Gastrocnemius medialis (tissue), 4 donors: ENCODE measurements around the gene GRIA1. TPM values are rescaled to one million over a fixed set of nuclear protein-coding genes. Genes with fewer than 3 reads are reported as not detected.

Experiments used
- ATAC-seq, 2 donors: fragments of 150-250 bp; one replicate each; pipeline ENCODE4 v1.9.1; 2016
- DNase-seq, 2 donors: peaks; one replicate each; pipeline ENCODE4 v3.0.0-alpha.2; 2019
- H3K27ac ChIP-seq, 4 donors: fragments of 200-600 bp; sonication (generic); 1 replicate in 1 of 4; 2 replicates in 3 of 4; pipeline ENCODE4 v1.5.1; 2016 to 2018; ENCODE audit warnings: mild to moderate bottlenecking in 2 of 4, moderate library complexity in 1 of 4
- H3K27me3 ChIP-seq, 3 donors: fragments of 200-600 bp; sonication (generic) in 2 of 3; 1 replicate in 1 of 3; 2 replicates in 2 of 3; pipeline versions ENCODE4 v1.5.1 to v1.6.0; 2016 to 2019; ENCODE audit warnings: mild to moderate bottlenecking in 1 of 3, moderate library complexity in 1 of 3
- H3K36me3 ChIP-seq, 2 donors: fragments of 200-600 bp; sonication (generic) in 1 of 2; one replicate each; pipeline ENCODE4 v1.5.1; 2017 to 2018
- H3K4me1 ChIP-seq, 2 donors: fragments of 200-600 bp; sonication (generic) in 1 of 2; one replicate each; pipeline ENCODE4 v1.5.1; 2016 to 2017; ENCODE audit warnings: mild to moderate bottlenecking in 2 of 2
- H3K4me3 ChIP-seq, 4 donors: fragments of 200-600 bp; sonication (generic) in 3 of 4; 1 replicate in 1 of 4; 2 replicates in 3 of 4; pipeline ENCODE4 v1.5.1; 2016 to 2019; ENCODE audit warnings: mild to moderate bottlenecking in 2 of 4
- H3K9me3 ChIP-seq, 3 donors: fragments of 200-600 bp; sonication (generic) in 2 of 3; 1 replicate in 1 of 3; 2 replicates in 2 of 3; pipeline ENCODE4 v1.5.1; 2016 to 2019
- CTCF ChIP-seq, 5 experiments: fragments of 450-650 bp in 3 of 5; fragments of 200-600 bp in 2 of 5; sonication (generic) in 2 of 5; IDR thresholded peaks in 4 of 5; conservative IDR thresholded peaks in 1 of 5; 1 replicate in 4 of 5; 2 replicates in 1 of 5; pipeline ENCODE4 v1.5.1; 2016 to 2019; ENCODE audit warnings: antibody characterized with exemption in 5 of 5, mild to moderate bottlenecking in 3 of 5, moderate library complexity in 3 of 5
- POLR2A ChIP-seq, 2 donors: fragments of 450-650 bp; IDR thresholded peaks; one replicate each; pipeline ENCODE4 v1.6.1; 2017; ENCODE audit warnings: antibody characterized with exemption in 2 of 2, mild to moderate bottlenecking in 2 of 2, moderate library complexity in 2 of 2
- in situ Hi-C, 4 donors: fragments of 200-750 bp; cut with MboI; loops; one replicate each; pipeline versions ENCODE4 v1.15.0 to v1.8.0; 2017; ENCODE audit warnings: low sequenced_read_pairs in 4 of 4
- intact Hi-C: fragments of 100-400 bp; cut with DNase I; formaldehyde crosslinking; loops from one replicate; pipeline ENCODE4 v1.15.1; 2023; ENCODE audit warnings: low total_unique reads
- total RNA-seq, 4 donors: library from RNA; depleted of rRNA; stranded (reverse); fragments of >200 nt; gene quantifications; one replicate each; pipeline versions ENCODE4 v1.1.0 to v1.2.3, GENCODE V29; 2016

The GRIA1 gene
- total RNA-seq, 4 donors from 2014 or later, result 0.18 to 0.46 TPM; not detected in 2

- intact Hi-C loops (no loop called here), in situ Hi-C loops (no loop called here)
- Histone ChIP-seq H3K4me1 (no peaks in the 10 kb centered on the region), H3K27ac (no peak overlapping the region), H3K36me3 (no peaks in the 10 kb centered on the region), H3K4me3 (no peak overlapping the region), H3K27me3 (no peaks in the 10 kb centered on the region), H3K9me3 (no peaks in the 10 kb centered on the region)
- DNase-seq (no peak), ATAC-seq (no peak)
- TF ChIP-seq CTCF (IDR thresholded peaks at IDR 0.05 in 4 of 5, conservative IDR thresholded peaks at IDR 0.05 in 1 of 5), result no peak
- TF ChIP-seq POLR2A (IDR thresholded peaks at IDR 0.05), result no peak
Measured at GRCh38 chr5:153559926-153560325, 69.5 kb downstream of the GRIA1 start.

- in situ Hi-C loops (no loop called here), intact Hi-C loops (no loop called here)
- Histone ChIP-seq H3K27me3 (no peaks in the 10 kb centered on the region), H3K27ac (no peak overlapping the region), H3K4me3 (no peak overlapping the region), H3K4me1 (no peaks in the 10 kb centered on the region), H3K36me3 (no peaks in the 10 kb centered on the region), H3K9me3 (no peaks in the 10 kb centered on the region)
- DNase-seq (no peak), ATAC-seq (no peak)
- TF ChIP-seq POLR2A (IDR thresholded peaks at IDR 0.05), result no peak
- no peak for TF ChIP-seq CTCF (IDR thresholded peaks at IDR 0.05 in 4 of 5, conservative IDR thresholded peaks at IDR 0.05 in 1 of 5)
Measured at GRCh38 chr5:153562189-153562588, 71.7 kb downstream of the GRIA1 start.

GRCh38 chr5:153565822-153566221, 75.4 kb downstream of the GRIA1 start:
- H3K4me1 ChIP-seq, result no peaks in the 10 kb centered on the region
- H3K27ac ChIP-seq, result no peak overlapping the region
- H3K4me3 ChIP-seq, result no peak overlapping the region
- TF ChIP-seq CTCF (IDR thresholded peaks at IDR 0.05 in 4 of 5, conservative IDR thresholded peaks at IDR 0.05 in 1 of 5) (no peak), POLR2A (IDR thresholded peaks at IDR 0.05) (no peak)
- in situ Hi-C loops, result no loop called here
- ATAC-seq (no peak), DNase-seq (no peak)
- intact Hi-C loops, result no loop called here
- H3K36me3 ChIP-seq, result no peaks in the 10 kb centered on the region
- no peaks in the 10 kb centered on the region for H3K27me3 ChIP-seq
- no peaks in the 10 kb centered on the region for H3K9me3 ChIP-seq

- Histone ChIP-seq H3K27ac (no peak overlapping the region), H3K36me3 (no peaks in the 10 kb centered on the region), H3K27me3 (no peaks in the 10 kb centered on the region), H3K4me3 (no peak overlapping the region), H3K4me1 (no peaks in the 10 kb centered on the region), H3K9me3 (no peaks in the 10 kb centered on the region)
- DNase-seq, result no peak
- no peak for TF ChIP-seq POLR2A (IDR thresholded peaks at IDR 0.05)
- no peak for TF ChIP-seq CTCF (IDR thresholded peaks at IDR 0.05 in 4 of 5, conservative IDR thresholded peaks at IDR 0.05 in 1 of 5)
- intact Hi-C loops (no loop called here), in situ Hi-C loops (no loop called here)
- no peak for ATAC-seq
Measured at GRCh38 chr5:153569036-153569435, 78.6 kb downstream of the GRIA1 start.

- DNase-seq (no peak), ATAC-seq (no peak)
- no peaks in the 10 kb centered on the region for H3K9me3 ChIP-seq
- no peak overlapping the region for H3K4me3 ChIP-seq
- in situ Hi-C loops, result no loop called here
- no peaks in the 10 kb centered on the region for H3K36me3 ChIP-seq
- H3K27ac ChIP-seq, result no peak overlapping the region
- TF ChIP-seq POLR2A (IDR thresholded peaks at IDR 0.05) (no peak), CTCF (IDR thresholded peaks at IDR 0.05 in 4 of 5, conservative IDR thresholded peaks at IDR 0.05 in 1 of 5) (no peak)
- intact Hi-C loops, result no loop called here
- H3K4me1 ChIP-seq, result no peaks in the 10 kb centered on the region
- H3K27me3 ChIP-seq, result no peaks in the 10 kb centered on the region
Measured at GRCh38 chr5:153571162-153571561, 80.7 kb downstream of the GRIA1 start.
